Measurements from ENCODE around the gene CPM.

DNA sequence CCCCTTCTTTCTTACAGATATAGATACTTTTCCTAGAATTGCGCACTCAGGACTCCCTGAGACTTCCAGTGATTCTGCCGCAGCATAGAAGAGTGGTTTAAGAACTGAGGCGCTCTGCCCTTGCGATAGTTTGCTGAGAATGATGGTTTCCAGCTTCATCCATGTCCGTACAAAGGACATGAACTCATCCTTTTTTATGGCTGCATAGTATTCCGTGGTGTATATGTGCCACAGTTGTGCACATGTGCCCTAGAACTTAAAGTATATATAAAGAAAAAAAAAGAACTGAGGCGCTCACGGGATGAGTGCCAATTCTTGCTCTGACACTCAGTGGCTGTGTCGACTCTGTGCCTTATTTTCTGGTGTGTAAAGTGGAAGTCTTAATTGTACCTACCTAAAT is 1.4 kb upstream of the CPM start:
- TF ChIP-seq POLR2AphosphoS5 (IDR thresholded peaks at IDR 0.05; ENCODE audit: low read length) (no peak), RAD21 (IDR thresholded peaks at IDR 0.05; ENCODE audit: insufficient read depth, low read depth, low read length) (no peak), TAF1 (IDR thresholded peaks at IDR 0.05; ENCODE audit: borderline replicate concordance, low read depth, low read length) (no peak), EP300 (IDR thresholded peaks at IDR 0.05; ENCODE audit: borderline replicate concordance in 1 of 2, control insufficient read depth in 1 of 2, low read depth in 2 of 2, low read length in 2 of 2) (no peak), RFX5 (IDR thresholded peaks at IDR 0.05; ENCODE audit: low read depth, low read length) (no peak), MXI1 (IDR thresholded peaks at IDR 0.05; ENCODE audit: low read depth, low read length) (no peak), RUNX3 (IDR thresholded peaks at IDR 0.05; ENCODE audit: low read length) (no peak), NRF1 (conservative IDR thresholded peaks at IDR 0.05; ENCODE audit: low read depth, low read length) (no peak)
- TF ChIP-seq, protein P1, sequence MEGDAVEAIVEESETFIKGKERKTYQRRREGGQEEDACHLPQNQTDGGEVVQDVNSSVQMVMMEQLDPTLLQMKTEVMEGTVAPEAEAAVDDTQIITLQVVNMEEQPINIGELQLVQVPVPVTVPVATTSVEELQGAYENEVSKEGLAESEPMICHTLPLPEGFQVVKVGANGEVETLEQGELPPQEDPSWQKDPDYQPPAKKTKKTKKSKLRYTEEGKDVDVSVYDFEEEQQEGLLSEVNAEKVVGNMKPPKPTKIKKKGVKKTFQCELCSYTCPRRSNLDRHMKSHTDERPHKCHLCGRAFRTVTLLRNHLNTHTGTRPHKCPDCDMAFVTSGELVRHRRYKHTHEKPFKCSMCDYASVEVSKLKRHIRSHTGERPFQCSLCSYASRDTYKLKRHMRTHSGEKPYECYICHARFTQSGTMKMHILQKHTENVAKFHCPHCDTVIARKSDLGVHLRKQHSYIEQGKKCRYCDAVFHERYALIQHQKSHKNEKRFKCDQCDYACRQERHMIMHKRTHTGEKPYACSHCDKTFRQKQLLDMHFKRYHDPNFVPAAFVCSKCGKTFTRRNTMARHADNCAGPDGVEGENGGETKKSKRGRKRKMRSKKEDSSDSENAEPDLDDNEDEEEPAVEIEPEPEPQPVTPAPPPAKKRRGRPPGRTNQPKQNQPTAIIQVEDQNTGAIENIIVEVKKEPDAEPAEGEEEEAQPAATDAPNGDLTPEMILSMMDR (IDR thresholded peaks at IDR 0.05 in 2 of 3, conservative IDR thresholded peaks at IDR 0.05 in 1 of 3; ENCODE audit: control insufficient read depth in 2 of 3, extremely low read depth in 1 of 3, insufficient read depth in 1 of 3, low read depth in 3 of 3, low read length in 3 of 3) = no peak
- TF ChIP-seq, protein P2, sequence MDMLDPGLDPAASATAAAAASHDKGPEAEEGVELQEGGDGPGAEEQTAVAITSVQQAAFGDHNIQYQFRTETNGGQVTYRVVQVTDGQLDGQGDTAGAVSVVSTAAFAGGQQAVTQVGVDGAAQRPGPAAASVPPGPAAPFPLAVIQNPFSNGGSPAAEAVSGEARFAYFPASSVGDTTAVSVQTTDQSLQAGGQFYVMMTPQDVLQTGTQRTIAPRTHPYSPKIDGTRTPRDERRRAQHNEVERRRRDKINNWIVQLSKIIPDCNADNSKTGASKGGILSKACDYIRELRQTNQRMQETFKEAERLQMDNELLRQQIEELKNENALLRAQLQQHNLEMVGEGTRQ (IDR thresholded peaks at IDR 0.05; ENCODE audit: borderline replicate concordance, low read depth, low read length) = no peak
- TF ChIP-seq, protein P3, sequence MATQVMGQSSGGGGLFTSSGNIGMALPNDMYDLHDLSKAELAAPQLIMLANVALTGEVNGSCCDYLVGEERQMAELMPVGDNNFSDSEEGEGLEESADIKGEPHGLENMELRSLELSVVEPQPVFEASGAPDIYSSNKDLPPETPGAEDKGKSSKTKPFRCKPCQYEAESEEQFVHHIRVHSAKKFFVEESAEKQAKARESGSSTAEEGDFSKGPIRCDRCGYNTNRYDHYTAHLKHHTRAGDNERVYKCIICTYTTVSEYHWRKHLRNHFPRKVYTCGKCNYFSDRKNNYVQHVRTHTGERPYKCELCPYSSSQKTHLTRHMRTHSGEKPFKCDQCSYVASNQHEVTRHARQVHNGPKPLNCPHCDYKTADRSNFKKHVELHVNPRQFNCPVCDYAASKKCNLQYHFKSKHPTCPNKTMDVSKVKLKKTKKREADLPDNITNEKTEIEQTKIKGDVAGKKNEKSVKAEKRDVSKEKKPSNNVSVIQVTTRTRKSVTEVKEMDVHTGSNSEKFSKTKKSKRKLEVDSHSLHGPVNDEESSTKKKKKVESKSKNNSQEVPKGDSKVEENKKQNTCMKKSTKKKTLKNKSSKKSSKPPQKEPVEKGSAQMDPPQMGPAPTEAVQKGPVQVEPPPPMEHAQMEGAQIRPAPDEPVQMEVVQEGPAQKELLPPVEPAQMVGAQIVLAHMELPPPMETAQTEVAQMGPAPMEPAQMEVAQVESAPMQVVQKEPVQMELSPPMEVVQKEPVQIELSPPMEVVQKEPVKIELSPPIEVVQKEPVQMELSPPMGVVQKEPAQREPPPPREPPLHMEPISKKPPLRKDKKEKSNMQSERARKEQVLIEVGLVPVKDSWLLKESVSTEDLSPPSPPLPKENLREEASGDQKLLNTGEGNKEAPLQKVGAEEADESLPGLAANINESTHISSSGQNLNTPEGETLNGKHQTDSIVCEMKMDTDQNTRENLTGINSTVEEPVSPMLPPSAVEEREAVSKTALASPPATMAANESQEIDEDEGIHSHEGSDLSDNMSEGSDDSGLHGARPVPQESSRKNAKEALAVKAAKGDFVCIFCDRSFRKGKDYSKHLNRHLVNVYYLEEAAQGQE (IDR thresholded peaks at IDR 0.05; ENCODE audit: low read depth, low read length) = no peak
- TF ChIP-seq, protein P4, sequence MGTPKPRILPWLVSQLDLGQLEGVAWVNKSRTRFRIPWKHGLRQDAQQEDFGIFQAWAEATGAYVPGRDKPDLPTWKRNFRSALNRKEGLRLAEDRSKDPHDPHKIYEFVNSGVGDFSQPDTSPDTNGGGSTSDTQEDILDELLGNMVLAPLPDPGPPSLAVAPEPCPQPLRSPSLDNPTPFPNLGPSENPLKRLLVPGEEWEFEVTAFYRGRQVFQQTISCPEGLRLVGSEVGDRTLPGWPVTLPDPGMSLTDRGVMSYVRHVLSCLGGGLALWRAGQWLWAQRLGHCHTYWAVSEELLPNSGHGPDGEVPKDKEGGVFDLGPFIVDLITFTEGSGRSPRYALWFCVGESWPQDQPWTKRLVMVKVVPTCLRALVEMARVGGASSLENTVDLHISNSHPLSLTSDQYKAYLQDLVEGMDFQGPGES (IDR thresholded peaks at IDR 0.05) = no peak

Data from GM12878 (cell line).